Stimulated activated naive B cell treated with anti-CD40 and anti-IgM and Interleukin-4, amounts not matched to agents 10 μg/mL and 1 μg/mL and 100 μg/mL, for 72 hours (primary cell): ENCODE measurements around the gene WDR54.
"Not testable (repeated sequence)": the region's sequence is repeated elsewhere in the genome, so short reads cannot be mapped to it uniquely, and the experiment has no call there.

Source experiments
- ATAC-seq, 2 donors: fragments of 150-1000 bp; cut with Tn5 transposase; replicated peaks; 2 replicates each; pipeline ENCODE4 v1.10.0; 2021; ENCODE audit warnings: moderate library complexity in 1 of 2
- DNase-seq: peaks from one replicate; pipeline ENCODE4 v3.0.0; 2021
- H3K27ac Mint-ChIP-seq: one replicate; pipeline ENCODE4 v1.8.0; 2022; ENCODE audit warnings: mild to moderate bottlenecking, mixed read lengths
- H3K27me3 Mint-ChIP-seq, 2 donors: one replicate each; pipeline ENCODE4 v1.8.0; 2022; ENCODE audit warnings: mixed read lengths in 2 of 2
- H3K36me3 Mint-ChIP-seq, 2 donors: one replicate each; pipeline ENCODE4 v1.8.0; 2022; ENCODE audit warnings: mixed read lengths in 2 of 2, mild to moderate bottlenecking in 1 of 2
- H3K4me1 Mint-ChIP-seq, 2 donors: one replicate each; pipeline ENCODE4 v1.8.0; 2022; ENCODE audit warnings: mixed read lengths in 2 of 2, mild to moderate bottlenecking in 1 of 2
- H3K4me3 Mint-ChIP-seq, 2 donors: one replicate each; pipeline ENCODE4 v1.8.0; 2022; ENCODE audit warnings: mild to moderate bottlenecking in 2 of 2, mixed read lengths in 2 of 2, moderate library complexity in 1 of 2
- H3K9me3 Mint-ChIP-seq, 2 donors: one replicate each; pipeline ENCODE4 v1.8.0; 2022; ENCODE audit warnings: mixed read lengths in 2 of 2, mild to moderate bottlenecking in 1 of 2

The WDR54 gene

DNA sequence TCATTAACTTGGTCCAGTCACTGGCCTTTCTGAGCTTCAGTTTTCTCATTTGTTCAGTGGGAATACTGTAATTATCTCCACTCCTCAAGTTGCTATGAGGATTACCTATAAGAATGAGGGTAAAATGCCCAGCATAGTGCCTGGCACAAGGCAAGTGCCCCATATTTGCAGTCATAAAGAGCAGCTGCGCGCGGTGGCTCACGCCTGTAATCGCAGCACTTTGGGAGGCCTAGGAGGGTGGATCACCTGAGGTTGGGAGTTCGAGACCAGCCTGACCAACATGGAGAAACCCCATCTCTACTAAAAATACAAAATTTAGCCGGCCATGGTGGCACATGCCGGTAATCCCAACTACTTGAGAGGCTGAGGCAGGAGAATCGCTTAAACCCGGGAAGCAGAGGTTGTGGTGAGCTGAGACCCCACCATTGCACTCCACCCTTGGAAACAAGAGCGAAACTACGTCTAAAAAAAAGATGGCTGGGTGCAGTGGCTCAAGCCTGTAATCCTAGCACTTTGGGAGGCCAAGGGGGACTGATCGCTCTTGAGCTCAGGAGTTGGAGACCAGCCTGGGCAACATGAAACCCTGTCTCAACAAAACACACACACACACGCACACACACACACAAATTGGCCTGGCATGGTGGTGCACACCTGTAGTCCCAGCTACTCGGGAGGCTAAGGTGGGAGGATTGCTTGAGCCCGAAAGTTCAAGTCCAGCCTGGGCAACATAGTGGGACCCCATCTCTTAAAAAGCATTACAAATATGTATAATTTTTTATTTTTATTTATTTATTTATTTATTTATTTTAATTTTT, 21.2 kb downstream of the WDR54 start:
- not testable (repeated sequence) for H3K36me3 Mint-ChIP-seq, H3K9me3 Mint-ChIP-seq, ATAC-seq, DNase-seq
- Mint-ChIP-seq H3K4me1 (peaks cover 30 to 55% of the 10 kb centered on the region in 2 donors), H3K27ac (peak overlapping the region; percentile 89), H3K4me3 (peak overlapping the region; percentile 87 to 88), H3K27me3 (peaks cover 26 to 30% of the 10 kb centered on the region in 2 donors)

DNA sequence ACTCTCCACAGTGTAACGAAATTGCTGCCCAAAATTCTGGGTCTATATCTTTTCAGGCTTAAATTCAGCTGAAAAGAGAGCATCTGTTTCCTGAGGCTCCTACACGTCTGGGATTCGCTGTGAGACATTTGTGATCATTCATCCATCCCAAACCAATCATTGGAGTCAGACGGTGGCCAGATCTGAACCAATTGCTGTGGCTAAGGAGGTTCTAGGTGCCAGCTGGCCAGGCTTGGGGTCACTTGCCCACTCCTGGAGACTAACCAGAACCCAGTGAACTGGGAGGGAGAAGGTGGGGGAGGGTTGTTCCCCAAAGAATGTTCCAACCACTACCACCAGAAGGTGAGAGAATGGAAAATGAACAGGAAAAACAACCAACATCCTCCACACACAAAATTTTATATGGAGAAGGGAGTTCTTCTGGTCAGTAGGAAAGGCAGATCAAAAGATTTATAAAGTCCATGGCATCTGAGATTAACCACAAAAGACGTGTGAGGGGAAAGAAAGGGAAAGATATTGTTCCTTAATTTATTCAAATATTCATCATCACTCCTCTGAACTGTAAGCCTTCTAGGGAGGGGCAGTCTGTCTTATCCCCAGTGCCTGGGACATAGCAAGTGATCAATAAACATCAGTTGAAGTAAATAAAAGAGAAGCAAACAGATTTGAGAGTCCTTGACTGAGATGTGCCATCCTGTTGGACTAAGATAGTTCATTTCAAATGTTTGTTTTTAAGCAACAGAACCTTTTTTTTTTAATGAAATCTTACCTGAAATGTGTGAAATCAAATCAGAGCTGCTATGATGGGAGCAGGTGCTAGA, 23.2 kb downstream of the WDR54 start:
- peaks cover 27 to 30% of the 10 kb centered on the region in 2 donors for H3K27me3 Mint-ChIP-seq

DNA sequence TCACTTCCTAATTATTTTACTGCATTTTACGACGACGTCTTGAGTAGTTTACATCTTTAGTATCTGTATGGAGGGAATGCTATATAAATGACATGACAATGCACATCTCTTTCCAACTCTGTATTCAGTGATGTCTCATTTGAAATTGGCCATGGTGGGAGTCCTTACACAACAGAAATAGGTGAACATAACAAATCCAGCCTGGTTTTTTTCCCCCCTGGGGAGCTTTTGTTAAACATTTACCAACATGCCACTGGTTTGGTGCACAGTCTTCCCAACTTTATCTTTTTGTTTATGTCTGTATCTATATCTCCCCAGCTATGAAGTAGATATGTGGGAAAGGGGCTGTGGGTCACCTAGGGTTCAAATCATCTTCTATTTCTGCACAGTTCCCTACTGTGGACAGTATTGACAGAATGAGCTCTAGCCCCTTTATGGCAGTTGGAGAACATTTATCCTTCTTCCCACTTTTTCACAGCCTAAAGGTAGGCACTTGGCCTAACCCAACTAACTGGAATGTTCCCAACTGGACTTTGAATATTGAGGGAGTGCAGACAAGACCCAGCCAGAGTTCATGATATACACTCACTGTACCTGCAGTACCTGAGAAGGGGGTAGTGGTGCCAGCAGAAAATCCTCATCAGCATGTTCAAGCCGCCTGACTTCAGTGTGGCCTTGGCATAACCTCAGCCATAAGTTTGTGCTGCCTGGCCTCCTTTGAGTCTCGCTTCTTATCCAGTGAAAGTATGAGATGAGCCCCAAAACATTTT, 25.9 kb downstream of the WDR54 start:
- DNase-seq, result no peak
- Mint-ChIP-seq H3K27me3 (peaks cover 19% of the 10 kb centered on the region in 2 donors), H3K9me3 (no peaks in the 10 kb centered on the region), H3K4me1 (peaks cover 5 to 12% of the 10 kb centered on the region in 2 donors), H3K27ac (peak overlapping the region; percentile 16), H3K36me3 (no peaks in the 10 kb centered on the region), H3K4me3 (no peak overlapping the region)
- ATAC-seq, result no peak

More for the DNA sequence above, 23.2 kb downstream of the WDR54 start:
- Mint-ChIP-seq H3K36me3 (no peaks in the 10 kb centered on the region), H3K4me1 (peaks cover 16 to 35% of the 10 kb centered on the region in 2 donors), H3K4me3 (no peak overlapping the region), H3K9me3 (peaks cover 0 to 2% of the 10 kb centered on the region in 2 donors), H3K27ac (no peak overlapping the region)
- no peak for ATAC-seq
- no peak for DNase-seq

DNA sequence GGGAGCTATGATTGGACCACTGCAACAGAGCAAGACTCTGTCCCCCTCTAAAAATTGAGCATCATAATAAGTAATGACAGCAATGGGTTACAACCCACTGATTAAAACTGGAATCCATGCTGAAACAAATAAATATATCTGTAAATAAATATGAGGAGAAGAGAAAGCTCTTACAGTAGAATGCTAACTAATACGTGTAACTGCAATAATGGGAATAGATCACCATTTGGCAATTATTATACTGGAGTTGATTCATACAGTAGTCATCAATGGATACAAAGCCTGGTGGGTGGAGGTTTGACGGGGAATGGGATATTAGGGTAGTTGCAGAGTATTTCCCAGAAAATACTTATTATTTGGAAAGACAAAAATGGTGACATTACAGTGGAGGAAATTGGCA, 27.2 kb downstream of the WDR54 start:
- H3K4me1 Mint-ChIP-seq, result peaks cover 5 to 10% of the 10 kb centered on the region in 2 donors
- H3K4me3 Mint-ChIP-seq, result no peak overlapping the region
- DNase-seq, result no peak
- H3K27me3 Mint-ChIP-seq, result peaks cover 14 to 19% of the 10 kb centered on the region in 2 donors
- no peaks in the 10 kb centered on the region for H3K36me3 Mint-ChIP-seq
- H3K9me3 Mint-ChIP-seq, result no peaks in the 10 kb centered on the region
- no peak overlapping the region for H3K27ac Mint-ChIP-seq
- no peak for ATAC-seq

DNA sequence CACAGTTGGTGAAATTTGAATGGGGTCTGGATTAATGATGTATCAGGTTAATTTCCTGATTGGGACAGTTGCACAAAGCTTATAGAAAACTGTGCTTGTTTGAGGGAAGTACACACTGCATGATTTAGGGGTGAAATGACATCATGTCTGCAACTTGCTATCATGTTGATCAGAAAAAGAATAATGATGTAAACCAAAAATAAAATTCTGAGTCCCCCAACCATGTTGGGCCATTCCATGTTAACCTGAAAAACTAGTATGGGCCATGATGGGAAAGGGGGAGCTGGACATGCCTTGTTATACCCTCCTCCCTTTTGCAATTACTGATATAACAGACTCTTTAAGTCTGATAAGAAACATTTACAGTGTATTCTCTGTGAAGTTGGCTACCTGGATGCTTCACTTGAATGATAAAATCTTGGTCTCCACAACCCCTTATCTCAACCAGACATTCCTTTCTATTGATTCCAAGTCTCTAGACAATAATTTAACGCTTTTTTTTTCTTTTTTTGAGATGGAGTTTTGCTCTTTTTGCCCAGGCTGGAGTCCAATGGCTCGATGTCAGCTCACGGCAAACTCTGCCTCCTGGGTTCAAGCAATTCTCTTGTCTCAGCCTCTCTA, 29.1 kb downstream of the WDR54 start:
- peaks cover 8 to 11% of the 10 kb centered on the region in 2 donors for H3K4me1 Mint-ChIP-seq
- H3K27ac Mint-ChIP-seq, result no peak overlapping the region
- ATAC-seq (no peak), DNase-seq (no peak)
- no peak overlapping the region for H3K4me3 Mint-ChIP-seq
- H3K27me3 Mint-ChIP-seq, result peaks cover 7 to 9% of the 10 kb centered on the region in 2 donors
- H3K36me3 Mint-ChIP-seq, result peaks cover 5 to 6% of the 10 kb centered on the region in 2 donors
- no peaks in the 10 kb centered on the region for H3K9me3 Mint-ChIP-seq

DNA sequence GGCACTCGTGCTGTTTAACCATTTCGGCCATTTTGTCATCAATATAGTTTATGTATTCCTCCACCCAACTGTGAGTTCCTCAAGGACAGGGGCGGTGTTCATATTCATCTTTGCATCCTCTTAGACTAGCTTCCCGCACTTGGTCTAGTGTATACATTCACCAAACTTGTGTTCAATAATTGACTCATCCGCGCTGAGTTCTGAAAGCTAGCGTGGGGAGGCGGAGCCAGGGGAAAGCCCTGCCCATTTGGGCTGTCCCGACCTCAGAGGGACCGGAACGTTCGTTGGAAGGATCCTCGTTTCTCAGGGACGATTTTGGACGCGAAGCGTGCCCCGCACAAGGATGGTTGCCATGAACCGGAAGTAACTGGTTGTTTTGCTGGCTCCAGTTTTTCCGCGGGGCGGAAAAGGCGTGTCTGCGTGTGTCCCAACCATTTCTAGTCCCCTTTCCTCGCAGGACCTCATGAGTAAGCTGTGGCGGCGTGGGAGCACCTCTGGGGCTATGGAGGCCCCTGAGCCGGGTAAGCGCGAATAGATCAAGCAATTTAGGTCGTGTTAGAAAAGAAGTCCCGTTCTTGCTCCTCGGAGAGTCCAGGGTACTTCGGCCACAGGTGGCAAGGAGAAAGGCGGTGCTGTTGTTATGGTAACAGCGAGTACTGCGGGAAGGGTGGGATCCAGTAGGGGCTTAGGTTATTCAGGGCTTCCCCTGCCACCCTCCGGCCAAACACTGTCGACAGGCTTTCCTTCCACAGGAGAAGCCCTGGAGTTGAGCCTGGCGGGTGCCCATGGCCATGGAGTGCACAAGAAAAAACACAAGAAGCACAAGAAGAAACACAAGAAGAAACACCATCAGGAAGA, 33.4 kb downstream of the WDR54 start, which contains the start of gene INO80B:
Gene INO80B (plus strand): TSS at position 434 of the 858 bp plus-strand sequence. CDS start 30 bp downstream, at position 464.
- no peaks in the 10 kb centered on the region for H3K27me3 Mint-ChIP-seq
- ATAC-seq (peak; percentile 52 to 55), DNase-seq (peak; percentile 97)
- H3K27ac Mint-ChIP-seq, result peak within 1 kb of the TSS; percentile 100
- peaks cover 31 to 38% of the 10 kb centered on the region in 2 donors for H3K4me1 Mint-ChIP-seq
- no peaks in the 10 kb centered on the region for H3K9me3 Mint-ChIP-seq
- peak within 1 kb of the TSS; percentile 84 to 94 for H3K4me3 Mint-ChIP-seq
- H3K36me3 Mint-ChIP-seq, result peaks cover 9 to 25% of the 10 kb centered on the region in 2 donors

DNA sequence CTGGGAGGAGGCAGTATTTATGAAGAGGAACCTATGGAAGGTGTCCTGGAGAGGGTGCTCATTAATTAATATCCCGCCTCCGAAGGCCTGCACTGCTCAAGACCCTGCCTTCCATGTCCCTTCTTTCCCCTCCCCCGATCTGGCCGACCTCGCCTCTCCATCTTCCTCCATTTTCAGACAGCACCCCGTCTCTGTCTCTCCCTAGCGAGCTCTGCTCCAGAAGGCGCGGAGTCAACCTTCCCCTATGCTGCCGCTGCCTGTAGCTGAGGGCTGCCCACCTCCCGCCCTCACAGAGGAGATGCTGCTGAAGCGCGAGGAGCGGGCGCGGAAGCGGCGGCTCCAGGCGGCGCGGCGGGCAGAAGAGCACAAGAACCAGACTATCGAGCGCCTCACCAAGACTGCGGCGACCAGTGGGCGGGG, 35.6 kb downstream of the WDR54 start:
- Mint-ChIP-seq H3K27me3 (no peaks in the 10 kb centered on the region), H3K36me3 (peaks cover 18 to 44% of the 10 kb centered on the region in 2 donors), H3K9me3 (no peaks in the 10 kb centered on the region), H3K4me3 (peak overlapping the region; percentile 84 to 94), H3K27ac (peak overlapping the region; percentile 100), H3K4me1 (peaks cover 40 to 54% of the 10 kb centered on the region in 2 donors)
- DNase-seq (no peak), ATAC-seq (no peak)

DNA sequence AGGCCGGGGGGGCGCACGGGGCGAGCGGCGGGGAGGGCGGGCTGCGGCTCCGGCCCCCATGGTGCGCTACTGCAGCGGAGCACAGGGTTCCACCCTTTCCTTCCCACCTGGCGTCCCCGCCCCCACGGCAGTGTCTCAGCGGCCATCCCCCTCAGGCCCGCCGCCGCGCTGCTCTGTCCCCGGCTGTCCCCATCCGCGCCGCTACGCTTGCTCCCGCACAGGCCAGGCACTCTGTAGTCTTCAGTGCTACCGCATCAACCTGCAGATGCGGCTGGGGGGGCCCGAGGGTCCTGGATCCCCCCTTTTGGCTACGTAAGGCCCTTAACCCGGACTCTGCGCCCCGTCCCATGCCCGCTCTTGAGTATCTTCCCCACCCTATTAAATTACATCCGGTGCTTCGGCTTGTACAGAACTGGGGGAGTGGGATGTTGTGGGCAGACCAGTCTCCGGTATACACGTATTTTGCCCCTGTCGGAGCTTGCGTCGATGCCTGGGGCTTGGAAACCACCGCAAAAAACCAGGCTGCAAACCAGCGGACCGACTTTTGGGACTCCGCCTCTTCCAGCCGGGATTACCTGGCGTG, 36.1 kb downstream of the WDR54 start:
- H3K4me3 Mint-ChIP-seq, result peak overlapping the region; percentile 84 to 94
- no peaks in the 10 kb centered on the region for H3K9me3 Mint-ChIP-seq
- H3K4me1 Mint-ChIP-seq, result peaks cover 41 to 56% of the 10 kb centered on the region in 2 donors
- no peaks in the 10 kb centered on the region for H3K27me3 Mint-ChIP-seq
- H3K27ac Mint-ChIP-seq, result peak overlapping the region; percentile 100
- DNase-seq (peak; percentile 77), ATAC-seq (peak; percentile 52 to 56)
- H3K36me3 Mint-ChIP-seq, result peaks cover 22 to 48% of the 10 kb centered on the region in 2 donors

DNA sequence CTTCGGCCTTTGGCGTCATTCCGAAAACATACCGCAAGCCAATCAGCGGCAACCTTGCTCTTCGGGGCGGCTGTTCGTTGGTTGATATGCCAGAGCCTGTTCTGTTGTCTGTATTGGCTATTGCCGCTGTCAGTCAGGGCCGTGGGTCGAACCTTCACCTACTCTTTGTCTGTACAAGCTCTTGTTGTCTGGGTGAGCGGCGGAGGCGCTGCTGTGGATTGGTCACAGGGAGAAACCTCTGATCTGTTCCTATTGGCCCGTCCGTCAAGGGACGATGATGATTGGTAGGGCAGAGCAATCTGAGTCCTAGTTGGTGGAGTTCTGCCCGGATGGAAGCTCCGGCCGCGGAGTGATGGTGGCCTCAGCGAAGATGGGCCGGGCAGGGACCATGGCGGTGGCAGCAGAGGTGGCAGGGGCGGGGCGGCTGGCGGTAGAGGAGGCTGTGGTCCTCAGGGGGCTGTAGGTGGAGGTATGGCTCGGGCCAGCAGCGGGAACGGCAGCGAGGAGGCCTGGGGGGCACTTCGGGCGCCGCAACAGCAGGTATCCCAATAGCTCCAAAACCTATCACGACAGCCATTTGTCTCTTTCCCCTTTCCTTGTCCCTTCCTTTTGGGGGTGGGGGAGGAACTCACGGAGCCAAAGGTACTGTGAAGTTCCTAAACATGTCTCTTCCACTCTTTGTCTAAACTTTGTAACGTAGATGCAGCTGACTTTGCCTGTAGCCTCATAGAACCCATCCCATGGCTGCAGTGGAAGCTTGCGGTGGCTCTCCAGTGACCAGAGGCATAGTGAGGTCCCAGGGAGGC, 36.8 kb downstream of the WDR54 start, which contains the start of gene WBP1:
Gene WBP1 (plus strand): TSS at position 307 of the 806 bp plus-strand sequence. CDS start 165 bp downstream, at position 472.
- DNase-seq (peak; percentile 100), ATAC-seq (peak; percentile 84 to 87)
- Mint-ChIP-seq H3K9me3 (no peaks in the 10 kb centered on the region), H3K4me3 (peak within 1 kb of the TSS; percentile 84 to 94), H3K27ac (peak within 1 kb of the TSS; percentile 100), H3K36me3 (peaks cover 25 to 55% of the 10 kb centered on the region in 2 donors), H3K4me1 (peaks cover 44 to 63% of the 10 kb centered on the region in 2 donors), H3K27me3 (no peaks in the 10 kb centered on the region)

DNA sequence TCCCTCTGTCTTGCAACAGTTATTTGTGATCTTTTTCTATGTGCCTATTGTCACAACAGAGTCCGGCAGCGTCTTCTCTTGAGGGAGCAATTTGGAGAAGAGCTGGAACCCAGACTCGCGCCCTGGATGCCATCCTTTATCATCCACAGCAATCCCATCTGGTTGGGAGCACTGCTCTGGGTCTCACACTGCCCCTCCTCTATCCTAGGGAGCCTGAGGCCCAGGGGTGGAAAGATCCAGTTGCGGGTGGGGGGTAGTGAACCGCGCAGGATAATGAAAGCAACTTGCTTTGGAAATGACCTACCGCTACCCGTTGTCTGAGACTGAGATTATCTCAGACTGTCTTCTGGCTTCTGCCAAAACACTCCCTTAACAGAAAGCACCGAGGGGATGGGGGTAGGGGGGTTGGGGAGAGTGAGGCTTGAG, 37.4 kb downstream of the WDR54 start:
- no peak for DNase-seq
- no peaks in the 10 kb centered on the region for H3K9me3 Mint-ChIP-seq
- H3K4me1 Mint-ChIP-seq, result peaks cover 45 to 69% of the 10 kb centered on the region in 2 donors
- H3K4me3 Mint-ChIP-seq, result peak overlapping the region; percentile 84 to 94
- peak overlapping the region; percentile 100 for H3K27ac Mint-ChIP-seq
- H3K27me3 Mint-ChIP-seq, result no peaks in the 10 kb centered on the region
- ATAC-seq, result no peak
- peaks cover 25 to 55% of the 10 kb centered on the region in 2 donors for H3K36me3 Mint-ChIP-seq

DNA sequence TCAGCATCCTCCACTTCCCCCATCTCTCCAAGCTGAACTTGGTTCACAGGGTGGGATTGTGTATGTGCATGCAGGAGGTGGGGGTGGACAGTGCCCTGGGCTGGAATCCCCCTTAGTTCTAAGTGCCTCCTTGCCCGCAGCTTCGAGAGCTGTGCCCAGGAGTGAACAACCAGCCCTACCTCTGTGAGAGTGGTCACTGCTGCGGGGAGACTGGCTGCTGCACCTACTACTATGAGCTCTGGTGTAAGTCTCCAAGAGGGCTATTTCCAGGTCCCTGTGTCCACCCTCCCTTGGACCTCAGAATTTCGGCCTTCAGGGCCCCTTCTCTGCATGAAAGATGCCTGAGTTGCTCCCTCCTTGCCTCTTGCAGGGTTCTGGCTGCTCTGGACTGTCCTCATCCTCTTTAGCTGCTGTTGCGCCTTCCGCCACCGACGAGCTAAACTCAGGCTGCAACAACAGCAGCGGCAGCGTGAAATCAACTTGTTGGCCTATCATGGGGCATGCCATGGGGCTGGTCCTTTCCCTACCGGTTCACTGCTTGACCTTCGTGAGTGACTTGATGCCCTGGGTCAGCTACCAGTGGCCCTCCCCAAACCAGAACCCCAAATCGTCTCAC, 38.1 kb downstream of the WDR54 start:
- H3K4me1 Mint-ChIP-seq, result peaks cover 41 to 74% of the 10 kb centered on the region in 2 donors
- H3K27ac Mint-ChIP-seq, result peak overlapping the region; percentile 39
- not testable (repeated sequence) for H3K27me3 Mint-ChIP-seq, H3K9me3 Mint-ChIP-seq, ATAC-seq, DNase-seq
- H3K36me3 Mint-ChIP-seq, result peaks cover 25 to 55% of the 10 kb centered on the region in 2 donors
- peak overlapping the region; percentile 84 to 94 for H3K4me3 Mint-ChIP-seq
